HG03354 (cell line): Measurements from ENCODE around the gene ADK.
"Not testable (repeated sequence)": the region's sequence is repeated elsewhere in the genome, so short reads cannot be mapped to it uniquely, and the experiment has no call there.

ENCODE experiments used
- ATAC-seq: cut with Tn5 transposase; IDR thresholded peaks from one replicate; pipeline ENCODE4 v1.9.1; 2021; ENCODE audit warnings: mild to moderate bottlenecking; ENCODE audit not compliant: unreplicated experiment, poor library complexity, severe bottlenecking

Gene ADK

DNA sequence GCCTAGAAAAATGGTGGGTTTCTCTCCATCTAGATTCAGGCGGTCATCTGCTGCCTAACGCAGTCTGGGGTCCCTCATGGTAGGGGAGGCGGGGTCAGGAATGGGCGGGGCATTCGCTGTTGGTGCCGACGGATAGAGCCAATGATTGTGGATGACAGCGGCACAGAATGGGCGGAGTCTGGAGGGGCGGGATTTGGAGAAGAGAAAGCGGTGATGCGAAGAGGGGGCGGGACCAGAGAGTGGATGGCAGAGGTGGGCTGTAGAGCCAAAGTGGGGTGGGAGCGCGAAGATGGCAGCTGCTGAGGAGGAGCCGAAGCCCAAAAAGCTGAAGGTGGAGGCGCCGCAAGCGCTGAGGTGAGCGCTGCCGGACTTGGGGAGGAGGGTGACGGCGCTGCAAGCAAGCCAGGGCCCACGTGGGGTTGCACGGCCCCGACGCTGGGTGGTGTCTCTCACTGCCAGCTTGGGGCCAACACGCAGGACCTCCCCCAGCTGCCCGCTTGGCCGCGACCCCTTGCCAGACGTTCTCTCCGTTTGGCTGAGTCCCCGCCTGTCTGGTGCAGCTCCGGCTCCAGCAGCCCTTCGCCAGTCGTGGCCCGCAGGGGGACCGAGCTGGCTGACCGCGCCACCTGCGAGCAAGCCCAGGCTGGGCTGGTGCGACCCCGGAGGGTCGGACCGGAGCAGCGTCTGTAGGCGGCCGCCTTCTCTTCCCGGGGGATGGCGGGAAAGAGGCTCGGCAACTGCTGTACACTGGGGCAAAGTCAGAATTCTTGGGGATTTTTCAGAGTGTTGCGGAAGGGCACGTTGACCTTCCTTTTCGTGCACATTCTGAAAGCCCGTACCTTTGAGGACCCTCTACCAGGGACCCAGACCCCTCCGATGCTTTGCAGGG is at the start of gene ADK:
Gene ADK (plus strand): TSS at position 232 of the 889 bp plus-strand sequence. CDS start 58 bp downstream, at position 290.
- peak; percentile 87 for ATAC-seq

DNA sequence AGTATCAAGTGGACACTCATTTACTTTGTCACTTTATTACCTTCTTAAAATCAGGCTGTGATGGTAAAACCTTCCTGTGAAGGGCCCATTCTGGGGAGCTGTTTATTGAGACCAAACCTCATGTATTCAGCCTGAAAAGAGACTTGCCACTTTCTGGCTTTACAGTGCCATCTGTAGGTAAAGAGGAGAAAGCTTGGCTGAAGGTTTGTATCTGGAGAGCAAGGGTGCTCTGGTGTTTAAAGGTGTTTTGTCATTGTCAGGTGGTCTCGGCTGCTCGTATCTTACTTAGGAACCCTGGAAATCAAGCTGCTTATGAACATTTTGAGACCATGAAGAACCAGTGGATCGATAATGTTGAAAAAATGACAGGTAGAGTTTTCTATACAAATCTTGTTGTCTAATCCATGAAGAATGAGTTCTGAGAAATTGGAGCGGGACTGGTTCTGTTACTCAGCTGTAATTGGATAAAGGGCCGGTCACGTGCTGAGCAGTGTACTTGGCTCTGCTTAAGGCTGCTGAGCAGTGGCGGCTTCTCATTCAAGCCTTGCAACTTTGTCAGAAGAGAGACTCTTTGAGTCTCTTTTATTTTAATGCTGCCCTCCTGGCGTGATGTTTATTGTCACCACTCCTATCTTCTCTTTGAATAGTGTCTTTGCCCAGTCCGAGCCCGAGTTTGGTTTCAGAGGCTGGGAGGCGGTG is 47.3 kb upstream of the ADK start:
- no peak for ATAC-seq

DNA sequence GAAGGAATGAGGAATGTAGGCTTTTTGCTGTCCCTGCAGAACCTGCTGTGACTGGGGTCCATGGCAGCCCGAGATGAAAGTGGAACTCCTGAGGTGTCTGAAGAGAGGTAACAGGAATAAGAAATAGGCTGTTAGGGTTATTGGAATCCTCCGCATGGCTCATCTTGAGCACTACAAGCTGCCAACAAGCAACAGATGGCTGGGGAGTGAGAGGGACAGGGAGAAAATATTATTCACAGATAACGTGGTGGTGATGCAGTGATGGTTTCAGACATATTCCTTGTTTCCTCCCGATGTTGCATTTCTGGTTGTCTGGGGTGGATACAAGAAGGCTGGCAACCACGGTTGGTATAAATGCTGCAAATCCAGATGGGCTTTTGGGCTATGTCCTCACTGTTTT is 46.5 kb upstream of the ADK start:
- no peak for ATAC-seq

DNA sequence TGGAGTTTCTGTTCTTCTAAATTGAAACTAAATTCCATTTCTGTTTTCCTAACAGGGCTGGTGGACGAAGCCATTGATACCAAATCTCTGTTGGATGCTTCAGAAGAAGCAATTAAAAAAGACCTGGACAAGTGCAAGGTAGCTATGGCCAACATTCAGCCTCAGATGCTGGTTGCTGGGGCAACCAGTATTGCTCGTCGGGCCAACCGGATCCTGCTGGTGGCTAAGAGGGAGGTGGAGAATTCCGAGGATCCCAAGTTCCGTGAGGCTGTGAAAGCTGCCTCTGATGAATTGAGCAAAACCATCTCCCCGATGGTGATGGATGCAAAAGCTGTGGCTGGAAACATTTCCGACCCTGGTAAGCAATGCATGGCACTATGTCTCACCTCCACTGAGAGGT is 46.0 kb upstream of the ADK start:
- no peak for ATAC-seq

DNA sequence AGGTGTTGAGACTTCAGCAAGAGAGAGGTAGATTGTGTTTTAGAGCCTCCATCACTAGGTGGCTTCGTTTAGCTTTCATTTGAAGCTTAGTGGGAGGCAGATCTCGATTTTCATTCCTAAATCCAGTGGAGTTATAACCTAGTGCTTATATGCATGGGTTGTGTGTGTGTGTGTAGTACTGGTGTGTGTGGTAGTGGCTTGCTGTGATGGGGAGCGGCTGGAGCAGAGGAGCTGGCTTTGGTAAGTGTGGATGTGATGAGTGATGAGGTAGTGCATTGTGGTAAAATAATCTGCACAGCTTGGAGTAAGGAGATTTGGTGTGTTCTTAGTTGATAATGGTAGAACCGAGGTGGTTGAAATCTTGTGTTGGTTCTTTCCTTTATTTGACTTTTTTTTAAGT is 43.6 kb upstream of the ADK start:
- ATAC-seq: no peak

DNA sequence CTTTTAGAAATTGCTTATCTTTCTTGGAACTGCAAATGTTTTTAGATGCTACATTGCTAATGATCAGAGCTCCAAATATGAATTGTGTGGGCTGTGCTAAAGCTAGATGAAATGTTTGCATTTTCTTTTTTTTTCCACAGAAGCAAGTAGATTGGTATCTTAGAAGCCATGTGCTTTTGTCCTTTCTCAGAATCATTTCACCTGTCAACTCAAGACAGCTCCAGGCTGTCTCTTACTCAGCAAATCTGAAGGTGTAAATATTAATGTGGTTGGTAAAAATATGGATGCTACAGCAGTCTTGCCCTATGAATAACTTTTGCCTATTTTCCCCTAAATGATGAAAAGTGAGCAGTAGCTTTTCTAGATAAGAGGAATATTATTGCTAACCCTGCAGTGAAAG is 41.6 kb upstream of the ADK start:
- ATAC-seq: no peak

DNA sequence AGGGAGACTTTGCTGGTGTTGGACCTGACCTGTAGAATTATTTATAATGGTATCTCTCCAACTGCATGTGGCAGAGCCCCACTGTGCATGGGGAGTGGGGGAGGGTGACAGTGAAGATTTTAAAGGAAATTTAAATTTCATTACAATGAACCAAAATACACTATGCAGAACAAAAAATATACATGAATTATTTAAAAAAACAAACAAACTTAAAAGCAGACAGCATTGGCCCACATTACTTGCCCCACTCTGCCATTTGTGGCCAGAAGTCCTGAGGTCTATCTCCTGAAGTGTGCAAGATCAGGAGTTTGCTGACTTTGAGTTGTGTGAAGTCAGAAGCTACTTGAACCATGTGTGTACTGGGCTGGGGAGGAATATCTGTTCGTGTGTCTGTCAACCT is 40.9 kb upstream of the ADK start:
- ATAC-seq: no peak

DNA sequence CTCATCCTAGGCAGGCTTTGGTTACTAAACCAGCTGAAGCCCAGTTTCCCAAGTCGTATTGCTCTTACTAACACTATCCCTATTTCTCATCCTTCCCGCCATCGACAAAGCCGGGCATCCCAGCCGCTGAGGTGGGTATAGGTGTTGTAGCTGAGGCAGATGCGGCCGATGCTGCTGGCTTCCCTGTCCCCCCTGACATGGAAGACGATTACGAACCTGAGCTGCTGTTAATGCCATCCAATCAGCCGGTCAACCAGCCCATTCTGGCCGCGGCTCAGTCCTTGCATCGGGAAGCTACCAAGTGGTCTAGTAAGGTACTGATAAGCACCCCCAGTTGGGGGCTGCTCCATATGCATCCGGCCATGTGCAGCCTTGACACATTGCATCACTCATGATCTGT is 39.2 kb upstream of the ADK start:
- ATAC-seq: no peak

DNA sequence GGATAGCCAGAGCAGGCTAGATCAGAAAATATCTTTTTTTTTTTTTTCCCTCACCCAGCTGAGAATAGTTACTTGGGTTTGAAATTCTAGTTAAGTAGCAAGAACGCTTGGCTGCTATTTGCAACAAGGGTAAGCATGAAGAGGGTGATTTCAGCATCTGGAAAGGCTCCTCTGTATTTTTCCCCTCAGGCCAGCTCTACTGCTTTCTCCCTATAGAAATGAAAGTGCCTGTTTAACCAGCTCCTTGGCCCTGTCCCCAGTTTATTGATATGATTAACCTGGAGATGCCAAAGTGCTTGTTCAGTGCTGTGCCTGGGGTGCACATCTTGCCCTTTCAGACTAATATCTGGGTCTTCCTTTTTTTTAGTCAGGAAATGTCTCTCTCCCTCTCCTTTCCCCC is 37.5 kb upstream of the ADK start:
- ATAC-seq: no peak

DNA sequence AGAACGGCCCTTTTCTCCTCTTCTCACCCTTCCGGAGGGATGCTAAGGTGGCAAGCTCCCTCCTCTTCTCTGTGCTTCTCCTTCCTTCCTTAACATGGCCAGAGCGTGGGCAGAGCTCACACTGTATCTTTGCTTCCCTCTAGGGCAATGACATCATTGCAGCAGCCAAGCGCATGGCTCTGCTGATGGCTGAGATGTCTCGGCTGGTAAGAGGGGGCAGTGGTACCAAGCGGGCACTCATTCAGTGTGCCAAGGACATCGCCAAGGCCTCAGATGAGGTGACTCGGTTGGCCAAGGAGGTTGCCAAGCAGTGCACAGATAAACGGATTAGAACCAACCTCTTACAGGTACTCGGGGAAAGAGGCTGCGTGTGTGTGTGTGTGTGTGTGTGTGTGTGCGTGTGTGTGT is 37.0 kb upstream of the ADK start:
- no peak for ATAC-seq

DNA sequence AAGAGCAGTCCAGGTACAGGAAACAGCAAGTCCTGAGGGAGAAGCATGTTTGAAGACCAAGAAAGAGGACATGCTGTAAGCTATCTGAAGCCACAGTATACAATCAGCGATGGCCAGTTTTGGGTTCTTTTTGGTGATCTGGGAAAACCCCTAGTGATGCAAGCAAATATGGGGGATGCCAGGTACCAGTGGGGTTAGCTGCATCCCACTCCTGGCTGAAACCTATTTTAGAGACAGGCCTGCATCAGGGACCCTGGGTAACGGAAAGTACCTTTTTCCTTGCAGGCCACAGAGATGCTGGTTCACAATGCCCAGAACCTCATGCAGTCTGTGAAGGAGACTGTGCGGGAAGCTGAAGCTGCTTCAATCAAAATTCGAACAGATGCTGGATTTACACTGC is 33.3 kb upstream of the ADK start:
- ATAC-seq: no peak

DNA sequence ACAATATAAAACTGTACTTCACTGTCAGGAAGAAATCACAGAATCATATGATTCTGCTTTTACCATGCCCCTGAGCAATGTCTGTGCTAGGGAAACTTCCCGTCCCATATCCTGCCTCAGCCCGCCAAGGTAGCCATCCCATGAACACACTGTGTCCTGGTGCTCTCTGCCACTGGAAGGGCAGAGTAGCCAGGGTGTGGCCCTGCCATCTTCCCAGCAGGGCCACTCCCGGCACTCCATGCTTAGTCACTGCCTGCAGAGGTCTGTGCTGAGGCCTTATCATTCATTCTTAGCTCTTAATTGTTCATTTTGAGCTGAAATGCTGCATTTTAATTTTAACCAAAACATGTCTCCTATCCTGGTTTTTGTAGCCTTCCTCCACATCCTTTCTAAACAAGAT is 32.2 kb upstream of the ADK start:
- ATAC-seq: no peak

DNA sequence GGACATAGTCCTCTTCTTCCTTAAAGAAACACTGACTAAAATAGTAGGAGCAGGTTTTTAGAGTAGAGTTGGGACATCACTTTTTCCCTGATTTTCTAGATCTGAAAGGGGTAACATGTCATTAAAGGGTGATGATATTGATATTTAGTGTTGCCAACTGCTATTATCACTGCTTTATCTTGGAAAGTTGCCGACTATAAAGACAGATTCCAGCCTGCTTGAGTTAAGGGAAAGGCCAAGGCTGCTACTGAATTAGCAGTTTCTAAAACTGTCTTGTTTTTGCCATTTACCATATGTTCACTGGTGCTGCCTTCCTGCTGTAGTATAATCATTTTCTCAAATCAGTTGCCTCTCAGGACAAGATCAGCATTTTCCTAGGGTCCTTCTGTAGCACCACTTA is 30.1 kb upstream of the ADK start:
- ATAC-seq: no peak

DNA sequence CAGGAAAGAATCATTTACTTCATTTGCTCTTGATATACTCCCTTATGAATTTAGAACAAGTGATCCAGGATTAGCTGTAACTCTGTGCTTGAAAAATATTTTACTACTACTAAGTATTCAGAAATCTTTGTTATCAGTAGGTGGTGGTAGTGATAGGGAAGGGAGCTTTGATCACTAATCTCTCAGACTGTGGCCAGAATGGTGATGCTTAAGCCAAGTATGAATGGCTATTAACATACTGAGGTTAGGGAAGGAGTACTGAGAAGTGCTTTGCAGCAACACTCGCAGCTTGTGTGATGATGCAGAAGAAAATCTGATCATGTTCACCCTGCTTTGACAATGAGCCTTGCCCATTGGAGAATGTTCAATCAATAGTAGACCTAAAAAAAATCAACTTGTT is 29.7 kb upstream of the ADK start:
- ATAC-seq: no peak

DNA sequence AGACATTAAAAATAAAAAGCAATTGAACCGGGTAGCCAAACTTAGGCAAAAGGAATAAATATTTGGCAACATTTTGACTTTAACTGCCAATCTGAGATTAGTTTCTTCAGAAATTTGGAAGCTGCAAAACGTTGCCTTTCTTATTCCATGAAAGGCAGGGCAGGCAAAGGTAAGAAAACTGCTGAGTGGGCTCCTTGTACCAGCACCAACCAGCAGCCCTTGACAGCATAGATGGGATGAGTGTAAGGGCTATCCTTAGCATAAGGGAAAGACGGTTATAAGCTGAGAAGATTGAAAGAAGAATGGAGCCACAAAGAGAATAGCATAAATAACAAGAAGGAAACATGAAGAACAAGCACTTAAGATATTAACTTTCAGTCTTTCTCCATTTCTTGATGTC is 29.0 kb upstream of the ADK start:
- no peak for ATAC-seq

DNA sequence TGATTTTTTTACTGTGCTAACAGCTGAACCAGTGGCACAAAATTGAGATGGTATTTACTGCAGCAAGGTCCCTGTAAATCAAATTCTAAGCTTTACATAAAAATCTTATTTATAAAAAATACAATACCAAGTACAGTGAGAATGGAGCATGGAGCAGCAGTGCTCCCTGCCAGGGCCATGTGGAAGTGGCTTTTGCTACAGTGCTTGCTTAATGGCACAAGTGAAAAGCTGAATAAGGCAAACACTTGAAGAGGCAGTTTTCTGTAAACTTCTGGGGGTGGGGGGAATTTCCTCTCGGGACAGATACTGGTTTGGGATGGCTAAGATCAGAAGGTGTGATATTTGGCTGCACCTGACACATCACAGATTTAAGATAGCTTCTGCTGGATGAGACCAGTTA is 27.9 kb upstream of the ADK start:
- no peak for ATAC-seq

DNA sequence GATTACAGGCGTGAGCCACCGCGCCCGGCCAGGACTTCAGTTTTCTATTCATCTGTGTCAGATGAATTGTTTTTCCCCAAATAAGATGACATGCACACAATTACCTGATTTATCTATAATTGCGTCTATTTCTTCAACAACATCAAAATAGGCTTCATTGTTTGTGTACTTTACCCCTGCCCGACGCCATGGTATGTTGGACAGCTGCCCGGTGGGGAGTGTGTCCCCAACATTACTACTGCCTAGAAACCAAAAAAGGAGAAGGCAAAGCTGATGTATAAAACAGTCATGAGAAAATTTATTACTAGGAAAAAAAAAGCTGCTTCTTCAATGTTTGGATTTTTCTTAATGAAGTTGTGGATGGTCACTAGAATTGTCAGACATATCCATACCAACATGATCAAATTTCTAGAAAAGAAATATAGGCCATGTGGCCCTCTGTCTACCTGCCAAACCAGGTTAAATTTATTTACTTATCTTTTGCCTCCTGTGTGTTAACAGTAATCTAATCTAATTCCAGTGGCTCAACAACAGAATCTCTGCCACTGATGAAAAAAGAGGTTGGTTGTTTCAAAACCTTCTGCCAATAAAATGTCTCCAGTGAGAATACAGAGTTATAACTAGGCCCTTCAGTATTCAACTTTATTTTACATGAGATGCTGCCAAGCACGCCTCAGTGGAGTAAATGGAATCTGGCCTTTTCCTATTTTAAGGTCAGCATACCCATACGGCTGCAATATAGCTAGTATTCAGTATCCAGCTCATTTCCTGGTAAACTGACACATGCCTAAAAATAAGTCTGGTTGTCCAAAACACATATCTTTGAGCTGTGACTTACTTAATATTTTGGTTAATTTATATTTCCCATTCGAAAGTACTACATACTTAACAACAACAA is 16.8 kb upstream of the ADK start:
- no peak for ATAC-seq

DNA sequence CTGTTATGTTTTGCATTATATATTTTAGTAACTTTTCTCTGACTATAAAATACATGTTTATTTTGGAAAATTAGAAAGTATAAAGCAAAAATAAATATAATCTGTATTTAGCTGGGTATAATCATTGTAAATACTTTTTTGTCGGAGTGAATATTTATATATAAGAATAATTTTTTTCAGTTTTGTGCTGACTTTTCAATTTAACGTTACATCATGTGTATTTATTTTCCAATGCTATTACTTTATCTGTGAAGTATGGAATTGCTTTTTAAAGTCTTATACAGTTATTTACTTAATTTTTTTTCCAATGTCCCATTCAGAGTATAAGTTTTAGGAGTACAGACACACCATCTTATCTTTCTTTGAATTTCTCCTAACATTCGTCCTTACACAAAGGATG is 15.6 kb upstream of the ADK start:
- no peak for ATAC-seq

DNA sequence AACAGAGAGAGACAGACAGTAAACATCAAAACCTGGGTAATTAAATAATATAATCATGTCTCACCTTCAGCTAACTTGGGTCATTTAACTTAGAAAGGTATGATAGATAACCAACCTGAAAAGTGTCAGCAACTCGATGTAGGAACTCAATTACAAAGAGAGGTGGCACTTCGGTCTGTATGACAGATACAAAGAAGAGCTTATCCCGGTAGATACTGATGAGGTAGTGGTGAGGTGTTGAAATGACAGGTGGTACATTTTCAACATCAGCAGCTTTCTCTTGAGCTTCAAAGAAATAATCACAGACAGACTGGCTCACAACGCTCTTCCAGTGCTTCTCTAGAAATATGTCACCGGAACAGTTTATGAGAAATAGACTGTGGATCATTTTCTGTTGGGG is 13.0 kb upstream of the ADK start:
- no peak for ATAC-seq

DNA sequence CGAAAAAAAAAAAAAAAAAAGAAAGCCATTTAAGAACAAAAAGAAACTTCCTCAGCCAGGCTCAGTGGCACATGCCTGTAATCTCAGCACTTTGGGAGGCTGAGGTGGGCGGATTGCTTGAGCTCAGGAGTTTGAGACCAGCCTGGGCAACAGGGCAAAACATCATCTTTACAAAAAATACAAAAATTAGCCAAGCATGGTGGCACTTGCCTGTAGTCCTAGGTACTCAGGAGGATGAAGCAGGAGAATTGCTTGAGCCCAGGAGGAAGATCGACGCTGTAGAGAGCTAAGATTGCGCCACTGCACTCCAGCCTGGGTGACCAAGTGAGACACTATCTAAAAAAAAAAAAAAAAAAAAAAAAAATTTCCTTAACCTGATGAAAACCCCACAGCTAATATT is 12.4 kb upstream of the ADK start:
- not testable (repeated sequence) for ATAC-seq
